NT2/D1 (cell line): ENCODE measurements around the gene IL1R2.

Source experiments
- DNase-seq: peaks from one replicate; pipeline ENCODE4 v3.0.0-alpha.2; 2011; ENCODE audit warnings: low read depth, low spot score
- H3K27me3 ChIP-seq: 2 replicates; pipeline ENCODE4 v1.6.0; 2011; ENCODE audit warnings: mild to moderate bottlenecking; ENCODE audit not compliant: insufficient read length, insufficient read depth
- H3K36me3 ChIP-seq: 2 replicates; pipeline ENCODE4 v1.6.1; 2011; ENCODE audit warnings: mild to moderate bottlenecking, low read length, mixed read lengths; ENCODE audit not compliant: insufficient read depth, insufficient read length
- H3K4me1 ChIP-seq: 2 replicates; pipeline ENCODE4 v1.5.1; 2011; ENCODE audit not compliant: insufficient read depth, insufficient read length
- H3K4me3 ChIP-seq: 2 replicates; pipeline ENCODE4 v1.5.1; 2011; ENCODE audit warnings: low read depth; ENCODE audit not compliant: insufficient read length
- H3K9ac ChIP-seq: 2 replicates; pipeline ENCODE4 v1.6.0; 2011; ENCODE audit warnings: low read depth; ENCODE audit not compliant: insufficient read length
- H3K9me3 ChIP-seq: 2 replicates; pipeline ENCODE4 v1.5.1; 2011; ENCODE audit warnings: mild to moderate bottlenecking, low read length; ENCODE audit not compliant: insufficient read depth
- SUZ12 ChIP-seq: IDR thresholded peaks from 2 replicates; pipeline ENCODE4 v1.6.1; 2011; ENCODE audit not compliant: insufficient read length, insufficient read depth; ENCODE audit errors: extremely low read depth
- YY1 ChIP-seq: IDR thresholded peaks from 2 replicates; pipeline ENCODE4 v1.6.1; 2011; ENCODE audit not compliant: insufficient read length, insufficient read depth
- ZNF274 ChIP-seq: IDR thresholded peaks from 2 replicates; pipeline ENCODE4 v1.6.1; 2011; ENCODE audit warnings: mild to moderate bottlenecking, low read depth, low read length

Gene IL1R2

GRCh38 chr2:102013206-102014040 is 21.7 kb downstream of the IL1R2 start:
- no peaks in the 10 kb centered on the region for H3K36me3 ChIP-seq
- H3K27me3 ChIP-seq: no peaks in the 10 kb centered on the region
- H3K4me3 ChIP-seq: no peak overlapping the region
- H3K9ac ChIP-seq: no peak overlapping the region
- TF ChIP-seq ZNF274: no peak
- no peak for TF ChIP-seq SUZ12
- TF ChIP-seq YY1: no peak
- H3K4me1 ChIP-seq: no peaks in the 10 kb centered on the region
- DNase-seq: no peak
- peaks cover 13% of the 10 kb centered on the region; the same call in 1 of the 2 replicates for H3K9me3 ChIP-seq

GRCh38 chr2:102014041-102014345 is 22.2 kb downstream of the IL1R2 start:
- Histone ChIP-seq H3K9ac (no peak overlapping the region), H3K27me3 (no peaks in the 10 kb centered on the region), H3K9me3 (peaks cover 13% of the 10 kb centered on the region; the same call in 1 of the 2 replicates), H3K4me3 (no peak overlapping the region), H3K36me3 (no peaks in the 10 kb centered on the region), H3K4me1 (no peaks in the 10 kb centered on the region)
- no peak for DNase-seq
- no peak for TF ChIP-seq YY1
- no peak for TF ChIP-seq SUZ12
- no peak for TF ChIP-seq ZNF274

GRCh38 chr2:102015399-102015798 is 23.6 kb downstream of the IL1R2 start:
- no peaks in the 10 kb centered on the region for H3K4me1 ChIP-seq
- H3K9me3 ChIP-seq: peaks cover 13% of the 10 kb centered on the region; the same call in 1 of the 2 replicates
- TF ChIP-seq YY1: no peak
- TF ChIP-seq SUZ12: no peak
- no peak for TF ChIP-seq ZNF274
- no peak overlapping the region for H3K4me3 ChIP-seq
- no peaks in the 10 kb centered on the region for H3K36me3 ChIP-seq
- no peak for DNase-seq
- peaks cover 5% of the 10 kb centered on the region for H3K27me3 ChIP-seq
- H3K9ac ChIP-seq: no peak overlapping the region

GRCh38 chr2:102016399-102016955 is 24.7 kb downstream of the IL1R2 start:
- H3K27me3 ChIP-seq: peaks cover 5% of the 10 kb centered on the region
- peaks cover 13% of the 10 kb centered on the region; the same call in 1 of the 2 replicates for H3K9me3 ChIP-seq
- H3K9ac ChIP-seq: no peak overlapping the region
- TF ChIP-seq YY1 (no peak), ZNF274 (no peak), SUZ12 (no peak)
- no peaks in the 10 kb centered on the region for H3K36me3 ChIP-seq
- no peak overlapping the region for H3K4me3 ChIP-seq
- no peaks in the 10 kb centered on the region for H3K4me1 ChIP-seq
- no peak for DNase-seq

GRCh38 chr2:102018823-102019445 is 27.2 kb downstream of the IL1R2 start:
- peaks cover 5% of the 10 kb centered on the region for H3K27me3 ChIP-seq
- H3K4me1 ChIP-seq: no peaks in the 10 kb centered on the region
- H3K4me3 ChIP-seq: no peak overlapping the region
- H3K9ac ChIP-seq: no peak overlapping the region
- no peak for DNase-seq
- H3K36me3 ChIP-seq: no peaks in the 10 kb centered on the region
- H3K9me3 ChIP-seq: 0 out of 2 replicates have a peak, but pooled peaks cover 3% of the 10 kb centered on the region
- TF ChIP-seq YY1 (no peak), SUZ12 (no peak), ZNF274 (no peak)

GRCh38 chr2:102020596-102021170 is 28.9 kb downstream of the IL1R2 start:
- H3K9me3 ChIP-seq: no peaks in the 10 kb centered on the region
- H3K27me3 ChIP-seq: peaks cover 5% of the 10 kb centered on the region
- TF ChIP-seq SUZ12: no peak
- TF ChIP-seq YY1: no peak
- TF ChIP-seq ZNF274: no peak
- no peaks in the 10 kb centered on the region for H3K4me1 ChIP-seq
- H3K36me3 ChIP-seq: no peaks in the 10 kb centered on the region
- no peak overlapping the region for H3K4me3 ChIP-seq
- DNase-seq: peak; percentile 62
- no peak overlapping the region for H3K9ac ChIP-seq

GRCh38 chr2:102021779-102022178 is 30.0 kb downstream of the IL1R2 start:
- no peak for DNase-seq
- H3K36me3 ChIP-seq: no peaks in the 10 kb centered on the region
- H3K9ac ChIP-seq: no peak overlapping the region
- no peaks in the 10 kb centered on the region for H3K4me1 ChIP-seq
- H3K9me3 ChIP-seq: no peaks in the 10 kb centered on the region
- no peak overlapping the region for H3K4me3 ChIP-seq
- H3K27me3 ChIP-seq: peaks cover 5% of the 10 kb centered on the region
- TF ChIP-seq ZNF274 (no peak), SUZ12 (no peak), YY1 (no peak)
